Smooth muscle cell of the brain vasculature (primary cell): ENCODE measurements around the gene KAT6B.
"Not testable (repeated sequence)": the region's sequence is repeated elsewhere in the genome, so short reads cannot be mapped to it uniquely, and the experiment has no call there.

Experiments
- DNase-seq: peaks from one replicate; pipeline ENCODE4 v3.0.0-alpha.2; 2012; ENCODE audit warnings: low read depth, low spot score

KAT6B gene

DNA sequence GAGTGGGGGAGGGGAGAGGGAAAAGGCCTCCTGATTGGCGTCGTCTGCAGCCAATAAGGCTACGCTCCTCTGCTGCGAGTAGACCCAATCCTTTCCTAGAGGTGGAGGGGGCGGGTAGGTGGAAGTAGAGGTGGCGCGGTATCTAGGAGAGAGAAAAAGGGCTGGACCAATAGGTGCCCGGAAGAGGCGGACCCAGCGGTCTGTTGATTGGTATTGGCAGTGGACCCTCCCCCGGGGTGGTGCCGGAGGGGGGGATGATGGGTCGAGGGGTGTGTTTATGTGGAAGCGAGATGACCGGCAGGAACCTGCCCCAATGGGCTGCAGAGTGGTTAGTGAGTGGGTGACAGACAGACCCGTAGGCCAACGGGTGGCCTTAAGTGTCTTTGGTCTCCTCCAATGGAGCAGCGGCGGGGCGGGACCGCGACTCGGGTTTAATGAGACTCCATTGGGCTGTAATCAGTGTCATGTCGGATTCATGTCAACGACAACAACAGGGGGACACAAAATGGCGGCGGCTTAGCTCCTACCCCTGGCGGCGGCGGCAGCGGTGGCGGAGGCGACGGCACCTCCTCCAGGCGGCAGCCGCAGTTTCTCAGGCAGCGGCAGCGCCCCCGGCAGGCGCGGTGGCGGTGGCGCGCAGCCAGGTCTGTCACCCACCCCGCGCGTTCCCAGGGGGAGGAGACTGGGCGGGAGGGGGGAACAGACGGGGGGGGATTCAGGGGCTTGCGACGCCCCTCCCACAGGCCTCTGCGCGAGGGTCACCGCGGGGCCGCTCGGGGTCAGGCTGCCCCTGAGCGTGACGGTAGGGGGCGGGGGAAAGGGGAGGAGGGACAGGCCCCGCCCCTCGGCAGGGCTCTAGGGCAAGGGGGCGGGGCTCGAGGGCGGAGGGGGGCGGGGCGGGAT is at the start of gene KAT6B:
KAT6B (plus strand) TSS at position 459 of the 903 bp plus-strand sequence. CDS start 16,258 bp downstream, outside the sequence.
- DNase-seq = peak; percentile 100

DNA sequence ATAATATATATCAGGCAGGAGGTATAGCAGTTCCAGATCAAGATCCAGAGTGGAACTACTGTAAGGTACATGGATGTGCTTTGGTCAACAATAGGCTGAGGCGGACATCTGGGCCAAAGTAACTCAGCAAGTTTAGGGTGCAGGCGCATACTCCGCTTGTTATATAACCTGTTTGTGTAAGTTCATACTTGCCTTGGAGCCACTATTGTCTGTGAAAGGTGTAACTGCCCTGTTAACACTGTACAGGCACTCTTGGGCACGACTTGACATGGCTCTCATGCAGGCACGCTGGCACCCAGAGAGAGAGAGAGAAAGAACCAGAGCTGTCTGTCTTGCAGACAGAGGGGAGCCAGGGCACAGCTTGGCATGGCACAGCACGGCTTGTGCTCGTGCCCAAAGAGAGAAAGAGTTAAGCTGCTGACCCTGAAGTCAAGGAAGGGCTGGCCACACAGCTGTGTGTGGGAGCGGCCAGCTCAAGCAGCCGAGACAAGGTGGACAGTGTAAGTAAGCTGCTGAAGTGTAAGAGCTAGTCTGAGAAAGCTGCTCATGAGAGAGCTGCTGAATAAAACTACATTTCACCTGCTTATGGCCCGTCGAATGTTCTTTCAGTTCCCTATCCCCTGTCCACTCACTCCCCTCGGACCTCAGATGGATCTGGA is 47.8 kb upstream of the KAT6B start:
- DNase-seq = no peak

DNA sequence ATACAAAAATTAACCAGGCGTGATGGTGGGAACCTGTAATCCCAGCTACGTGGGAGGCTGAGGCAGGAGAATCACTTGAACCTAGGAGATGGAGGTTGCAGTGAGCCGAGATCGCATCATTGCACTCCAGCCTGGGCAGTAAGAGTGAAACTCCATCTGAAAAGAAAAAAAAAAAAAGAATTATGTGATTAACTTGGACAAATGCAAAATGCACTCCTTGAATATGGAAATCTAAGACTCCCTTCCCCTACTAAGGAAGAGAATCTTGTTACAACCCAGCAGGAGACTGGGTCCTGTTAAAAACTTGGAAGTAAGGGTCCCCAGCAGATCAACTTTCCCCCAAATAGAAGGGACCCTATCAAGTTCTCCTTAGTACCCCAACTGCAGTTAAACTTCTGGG is 44.5 kb upstream of the KAT6B start:
- DNase-seq = not testable (repeated sequence)

DNA sequence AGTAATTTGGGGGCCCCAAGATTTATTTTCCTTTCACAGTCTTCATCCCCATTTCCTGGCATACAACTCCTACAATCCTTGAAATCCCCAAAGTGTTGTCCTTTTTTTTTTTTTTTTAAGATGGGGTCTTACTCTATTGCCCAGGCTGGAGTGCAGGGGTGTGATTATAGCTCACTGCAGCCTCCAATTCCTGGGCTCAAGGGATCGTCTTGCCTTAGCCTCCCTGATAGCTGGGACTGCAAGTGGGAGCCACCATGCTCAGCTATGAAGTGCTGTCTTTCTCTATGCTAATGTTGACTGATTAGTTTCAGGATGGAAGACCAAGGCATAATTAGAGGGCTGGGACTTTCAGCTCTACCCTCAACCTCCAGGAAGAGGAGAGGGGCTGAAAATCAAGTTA is 41.9 kb upstream of the KAT6B start:
- DNase-seq = no peak

- DNase-seq = no peak
Observed at GRCh38 chr10:74786126-74786525, 40.3 kb upstream of the KAT6B start.

GRCh38 chr10:74787457-74787856 is 38.9 kb upstream of the KAT6B start:
- no peak for DNase-seq

GRCh38 chr10:74791979-74792378 is 34.4 kb upstream of the KAT6B start:
- DNase-seq = not testable (repeated sequence)

- no peak for DNase-seq
Observed at GRCh38 chr10:74792726-74793125, 33.7 kb upstream of the KAT6B start.

DNA sequence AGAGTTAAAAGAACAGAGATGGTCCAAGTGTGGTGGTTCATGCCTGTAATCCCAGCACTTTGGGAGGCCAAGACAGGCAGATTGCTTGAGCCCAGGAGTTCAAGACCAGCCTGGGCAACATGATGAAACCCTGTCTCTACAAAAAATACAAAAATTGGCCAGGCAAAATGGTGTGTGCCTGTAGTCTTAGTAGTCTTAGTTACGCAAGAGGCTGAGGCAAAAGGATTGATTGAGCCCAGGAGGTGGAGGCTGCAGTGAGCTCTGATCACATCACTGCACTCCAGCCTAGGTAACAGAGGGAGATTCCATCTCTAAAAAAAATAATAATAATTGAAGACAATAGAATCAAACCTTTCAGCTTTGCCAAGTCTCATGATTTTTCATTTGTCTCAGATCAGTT is 33.2 kb upstream of the KAT6B start:
- DNase-seq = not testable (repeated sequence)

- no peak for DNase-seq
Observed at GRCh38 chr10:74794531-74794930, 31.9 kb upstream of the KAT6B start.

GRCh38 chr10:74797550-74797949 is 28.9 kb upstream of the KAT6B start:
- no peak for DNase-seq

- peak; percentile 52 for DNase-seq
Observed at GRCh38 chr10:74799721-74800221, 26.6 kb upstream of the KAT6B start.

DNA sequence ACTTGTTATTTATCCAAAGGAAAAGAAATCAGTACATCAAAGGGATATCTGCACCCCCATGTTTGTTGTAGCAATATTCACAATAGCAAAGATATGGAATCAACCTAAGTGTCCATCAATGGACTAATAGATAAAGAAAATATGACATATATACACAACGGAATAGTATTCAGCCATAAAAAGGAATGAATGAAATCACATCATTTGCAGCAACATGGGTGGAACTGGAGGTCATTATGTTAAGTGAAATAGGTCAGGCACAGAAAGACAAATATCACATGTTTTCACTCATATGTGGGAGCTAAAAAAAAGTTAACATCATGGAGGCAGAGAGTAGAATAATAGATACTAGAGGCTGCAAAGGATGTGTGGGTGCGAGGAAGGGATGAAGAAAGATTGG is 25.0 kb upstream of the KAT6B start:
- no peak for DNase-seq

GRCh38 chr10:74808501-74808900 is 17.9 kb upstream of the KAT6B start:
- DNase-seq = no peak

DNA sequence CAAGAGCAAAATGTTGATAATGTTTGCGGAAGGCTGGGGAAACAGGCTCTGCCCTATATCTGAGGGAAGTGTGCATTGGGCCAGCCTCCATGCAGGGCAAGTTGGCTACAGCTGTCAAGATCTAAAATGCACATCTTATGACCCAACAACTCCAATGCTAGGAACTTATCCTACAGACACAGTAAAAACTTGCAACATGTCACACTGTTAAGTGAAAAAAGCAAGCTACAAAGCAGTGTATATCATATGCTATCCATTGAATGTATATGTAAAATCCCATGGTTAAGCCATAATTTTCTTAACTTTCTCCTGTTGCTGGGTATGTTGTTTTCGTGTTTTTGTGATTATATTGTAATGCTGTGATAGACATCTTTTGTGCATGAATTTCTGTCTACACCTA is 16.3 kb upstream of the KAT6B start:
- DNase-seq = no peak

DNA sequence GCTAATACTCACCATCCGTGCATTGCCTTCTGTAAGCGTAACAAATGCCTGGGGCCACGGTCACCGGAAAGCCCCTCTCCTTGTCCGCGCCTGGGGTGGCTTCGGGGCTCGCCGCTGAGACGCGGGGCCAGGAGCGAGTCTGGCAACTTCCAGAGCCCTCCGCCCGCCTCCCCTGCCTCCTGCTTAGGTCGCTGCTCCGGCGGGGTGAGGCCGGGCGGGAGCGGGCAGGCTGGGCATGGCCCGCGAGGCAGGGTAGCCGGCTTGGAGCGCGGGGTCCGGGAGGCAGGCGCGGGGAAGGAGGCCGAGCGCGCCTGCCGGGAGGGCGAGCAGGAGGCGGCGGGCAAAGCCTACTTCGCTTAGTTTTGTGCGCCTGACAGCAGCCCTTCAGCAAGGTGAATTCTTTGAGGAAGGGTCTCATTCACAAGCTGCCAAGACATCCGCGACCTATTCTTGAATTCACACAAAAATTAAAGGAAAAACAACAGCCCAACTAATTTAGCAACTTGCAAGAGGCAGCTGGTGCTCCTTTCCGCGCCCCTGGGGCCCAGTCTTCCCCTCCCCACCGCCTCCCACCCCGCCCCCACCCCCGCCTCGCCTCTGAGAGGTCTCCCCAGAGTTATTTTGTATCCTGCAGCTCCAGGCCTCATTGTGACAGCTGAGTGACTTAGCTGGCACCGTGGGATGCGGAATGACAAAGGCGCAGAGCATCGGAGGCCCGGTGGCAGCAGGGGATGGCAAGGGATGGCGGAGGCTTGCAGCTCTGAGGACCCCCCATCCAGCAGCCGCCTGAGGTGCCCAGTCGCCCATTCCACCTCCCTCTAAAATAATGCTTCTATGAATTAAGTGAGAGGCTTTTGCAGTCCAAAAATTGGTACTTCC is 12.8 kb upstream of the KAT6B start:
- no peak for DNase-seq

DNA sequence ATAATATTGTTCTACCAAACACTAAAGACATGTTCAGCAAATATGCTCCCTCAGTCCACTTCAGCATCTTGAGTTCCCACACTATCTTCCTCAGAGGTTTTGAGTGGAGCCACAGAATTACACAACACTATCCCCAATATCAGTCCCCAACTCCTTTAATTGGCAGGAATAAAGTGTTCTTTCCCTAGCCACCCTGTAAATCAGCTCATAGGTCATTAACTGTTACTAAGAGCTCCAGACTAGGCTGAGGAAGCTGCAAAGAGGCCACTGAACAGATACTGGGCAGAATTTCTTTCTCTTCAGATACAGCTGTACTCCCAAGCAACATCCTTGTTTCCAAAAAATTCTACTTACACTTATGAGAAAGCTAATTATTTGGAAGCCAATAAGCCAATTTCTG is 11.6 kb upstream of the KAT6B start:
- DNase-seq = no peak

DNA sequence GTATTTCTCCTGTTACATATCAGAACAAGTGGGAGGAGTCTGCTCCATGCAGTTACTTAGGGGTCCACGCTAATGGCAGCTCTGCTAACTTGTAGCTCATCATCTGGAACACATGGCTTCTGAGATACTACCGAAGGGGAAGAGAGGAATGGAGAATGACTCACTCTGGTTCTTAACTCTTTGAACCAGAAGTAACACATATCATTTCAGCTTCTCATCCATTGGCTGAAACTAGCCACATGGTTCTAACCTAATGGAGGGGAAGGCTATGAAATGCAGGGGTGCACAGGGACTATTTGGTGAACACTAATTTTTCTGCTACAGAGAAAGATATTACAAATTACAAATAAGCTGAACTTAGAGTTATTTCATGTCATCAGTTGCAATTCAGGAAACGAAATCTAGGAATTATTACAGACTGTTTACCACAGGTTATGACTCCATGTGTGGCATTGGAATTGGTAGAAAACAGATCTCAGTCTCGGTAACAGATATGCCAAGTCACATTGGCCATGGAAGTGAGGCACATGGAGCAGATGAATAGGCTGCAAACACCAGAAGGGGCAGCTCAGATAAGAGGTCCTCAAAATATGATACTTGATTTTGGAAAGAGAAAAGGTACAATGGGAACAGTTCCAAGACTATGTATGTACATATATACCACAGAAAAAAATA is 9.4 kb upstream of the KAT6B start:
- no peak for DNase-seq

DNA sequence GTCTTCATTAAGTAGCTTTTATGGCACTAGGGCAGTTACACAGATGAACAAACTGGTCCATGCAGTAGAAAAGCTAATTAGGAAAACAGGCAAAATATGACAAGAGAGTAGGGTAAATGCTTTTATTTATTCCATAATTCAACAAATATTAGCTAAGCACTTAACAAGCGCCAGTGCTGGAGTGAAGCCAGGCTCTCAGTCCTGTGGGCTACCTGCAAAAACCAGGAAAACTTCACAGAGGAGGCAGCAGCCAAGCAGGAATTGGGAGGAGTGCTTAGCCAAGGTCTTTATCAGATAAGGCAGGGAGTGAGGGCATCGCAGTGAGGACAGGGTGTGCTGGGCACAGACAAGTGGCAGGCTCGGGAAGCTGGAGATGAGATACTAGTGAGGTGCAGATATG is 4.9 kb upstream of the KAT6B start:
- no peak for DNase-seq

DNA sequence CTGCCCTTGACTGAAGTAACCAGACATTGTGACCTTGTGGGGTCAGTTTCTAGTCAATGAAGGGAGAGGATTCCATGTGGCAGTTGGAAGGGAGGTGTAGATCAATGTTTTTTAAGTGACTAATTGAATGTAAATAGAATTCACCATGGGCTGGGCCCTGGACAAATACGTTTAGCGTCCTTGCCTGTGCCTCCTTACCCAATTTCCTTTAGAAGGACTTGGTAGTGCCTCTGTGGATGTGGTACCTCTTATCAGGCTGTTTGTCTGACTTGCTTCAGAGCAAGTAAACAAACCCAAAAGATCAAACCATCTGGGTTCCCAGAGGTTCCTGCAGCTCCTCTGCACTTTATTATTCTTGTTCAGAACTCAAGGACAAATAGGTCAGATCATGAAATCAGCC is 4.3 kb upstream of the KAT6B start:
- DNase-seq = no peak

GRCh38 chr10:74822521-74823089 is 3.8 kb upstream of the KAT6B start:
- DNase-seq = no peak
